NT2/D1 (cell line): ENCODE data around the gene BHLHE23.

ENCODE experiments used
- SUZ12 ChIP-seq: IDR thresholded peaks from 2 replicates; pipeline ENCODE4 v1.6.1; 2011; ENCODE audit not compliant: insufficient read length, insufficient read depth; ENCODE audit errors: extremely low read depth
- YY1 ChIP-seq: IDR thresholded peaks from 2 replicates; pipeline ENCODE4 v1.6.1; 2011; ENCODE audit not compliant: insufficient read length, insufficient read depth
- ZNF274 ChIP-seq: IDR thresholded peaks from 2 replicates; pipeline ENCODE4 v1.6.1; 2011; ENCODE audit warnings: mild to moderate bottlenecking, low read depth, low read length

DNA sequence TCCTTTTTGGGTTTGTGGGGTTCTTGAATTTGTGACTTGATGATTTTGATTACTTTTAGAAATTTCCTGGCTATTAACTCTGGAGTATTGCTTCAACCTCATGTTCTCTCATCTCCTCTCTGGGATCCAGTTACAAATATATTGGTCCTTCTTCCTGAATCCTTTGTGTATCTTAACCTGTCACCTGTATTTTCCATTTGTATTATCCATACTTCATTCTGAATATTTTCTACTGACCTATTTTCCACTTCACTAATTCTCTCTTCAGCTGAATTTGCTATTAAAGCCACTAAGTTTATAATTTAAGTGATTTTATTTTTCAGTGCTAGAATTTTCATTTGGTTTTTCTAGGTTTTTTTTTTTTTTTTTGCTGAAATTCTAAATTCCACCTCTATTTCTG is 6.4 kb upstream of the BHLHE23 start:
- TF ChIP-seq YY1, result no peak
- TF ChIP-seq ZNF274, result no peak
- no peak for TF ChIP-seq SUZ12
